Thyroid gland (tissue), 4 donors: ENCODE results near the gene PIEZO2. TPM values are rescaled to one million over a fixed set of nuclear protein-coding genes. Genes with fewer than 3 reads are reported as not detected.
A peak's percentile ranks its signal among the peaks of the same experiment; 100 is the strongest.

Experiments
- DNase-seq, 2 donors: peaks; one replicate each; pipeline ENCODE4 v3.0.0-alpha.2; 2019
- H3K27ac ChIP-seq, 3 donors: fragments of 200-600 bp; sonication (generic); 1 replicate in 2 of 3; 2 replicates in 1 of 3; pipeline ENCODE4 v1.5.1; 2016 to 2019; ENCODE audit warnings: mild to moderate bottlenecking in 1 of 3, moderate library complexity in 1 of 3
- H3K27me3 ChIP-seq: fragments of 200-600 bp; sonication (generic); one replicate; pipeline ENCODE4 v1.5.1; 2019
- H3K36me3 ChIP-seq, 2 donors: fragments of 200-600 bp; sonication (generic); one replicate each; pipeline ENCODE4 v1.5.1; 2016 to 2019
- H3K4me1 ChIP-seq, 2 donors: fragments of 200-600 bp; sonication (generic); one replicate each; pipeline ENCODE4 v1.5.1; 2017 to 2019
- H3K4me3 ChIP-seq, 3 donors: fragments of 200-600 bp; sonication (generic); replicated peaks in 1 of 3; 1 replicate in 2 of 3; 2 replicates in 1 of 3; pipeline ENCODE4 v1.5.1; 2016; ENCODE audit warnings: mild to moderate bottlenecking in 1 of 3
- H3K9me3 ChIP-seq: fragments of 200-600 bp; sonication (generic); one replicate; pipeline ENCODE4 v1.5.1; 2017
- POLR2A ChIP-seq, 2 donors: fragments of 450-650 bp; IDR thresholded peaks; one replicate each; pipeline ENCODE4 v1.6.1; 2017; ENCODE audit warnings: antibody characterized with exemption in 2 of 2, mild to moderate bottlenecking in 2 of 2, moderate library complexity in 1 of 2
- WGBS, 2 donors: methylation state at CpG; one replicate each; pipeline ENCODE4 v1.1.5; 2017; 5-methylcytosine and 5-hydroxymethylcytosine counted together
- intact Hi-C: fragments of 100-400 bp; cut with DNase I; formaldehyde crosslinking; loops from one replicate; pipeline ENCODE4 v1.15.1; 2023
- total RNA-seq, 4 donors: library from RNA; depleted of rRNA; stranded (reverse); fragments of >200 nt; gene quantifications; one replicate each; pipeline ENCODE4 v1.2.3, GENCODE V29; 2016
- TF ChIP-seq, protein P1 (sequence below), 6 experiments: fragments of 200-600 bp in 3 of 6; fragments of 450-650 bp in 3 of 6; sonication (generic) in 3 of 6; IDR thresholded peaks; one replicate each; pipeline ENCODE4 v1.5.1; 2016 to 2019; ENCODE audit warnings: antibody characterized with exemption in 6 of 6, mild to moderate bottlenecking in 2 of 6, inconsistent platforms in 1 of 6, moderate library complexity in 1 of 6

PIEZO2 gene
- total RNA-seq, 4 donors from 2014 or later = 5.0 to 13.8 (median 6.1) TPM

DNA sequence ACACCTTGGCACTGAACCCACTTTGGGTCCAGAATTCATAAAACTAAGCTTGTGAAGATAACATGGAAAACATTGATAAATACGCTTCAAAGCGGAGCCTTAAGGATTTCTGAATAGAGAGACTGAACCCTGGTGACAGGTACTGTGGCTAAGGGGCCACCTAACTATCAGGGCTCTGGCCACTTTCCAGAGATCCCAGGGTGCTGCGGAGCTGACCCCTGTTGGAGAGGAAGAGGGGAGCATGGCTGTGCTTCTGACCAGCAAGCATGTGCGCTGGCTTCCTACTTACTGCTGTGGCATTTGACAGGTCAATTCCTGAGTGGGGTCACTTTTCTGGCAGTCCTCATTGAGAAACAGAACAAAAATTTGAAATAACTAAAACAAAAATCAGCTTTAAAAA is 395.2 kb downstream of the PIEZO2 start:
- 94 to 96% methylated on average over 4 of the region's 4 CpGs for WGBS, 2 donors
- H3K9me3 ChIP-seq = no peaks in the 10 kb centered on the region
- no peaks in the 10 kb centered on the region for H3K27me3 ChIP-seq
- no peaks in the 10 kb centered on the region for H3K36me3 ChIP-seq
- peaks cover 4 to 5% of the 10 kb centered on the region in 2 donors for H3K4me1 ChIP-seq
- no peak overlapping the region for H3K4me3 ChIP-seq
- H3K27ac ChIP-seq = no peak overlapping the region
- intact Hi-C loops = no loop called here
- TF ChIP-seq, protein P1, sequence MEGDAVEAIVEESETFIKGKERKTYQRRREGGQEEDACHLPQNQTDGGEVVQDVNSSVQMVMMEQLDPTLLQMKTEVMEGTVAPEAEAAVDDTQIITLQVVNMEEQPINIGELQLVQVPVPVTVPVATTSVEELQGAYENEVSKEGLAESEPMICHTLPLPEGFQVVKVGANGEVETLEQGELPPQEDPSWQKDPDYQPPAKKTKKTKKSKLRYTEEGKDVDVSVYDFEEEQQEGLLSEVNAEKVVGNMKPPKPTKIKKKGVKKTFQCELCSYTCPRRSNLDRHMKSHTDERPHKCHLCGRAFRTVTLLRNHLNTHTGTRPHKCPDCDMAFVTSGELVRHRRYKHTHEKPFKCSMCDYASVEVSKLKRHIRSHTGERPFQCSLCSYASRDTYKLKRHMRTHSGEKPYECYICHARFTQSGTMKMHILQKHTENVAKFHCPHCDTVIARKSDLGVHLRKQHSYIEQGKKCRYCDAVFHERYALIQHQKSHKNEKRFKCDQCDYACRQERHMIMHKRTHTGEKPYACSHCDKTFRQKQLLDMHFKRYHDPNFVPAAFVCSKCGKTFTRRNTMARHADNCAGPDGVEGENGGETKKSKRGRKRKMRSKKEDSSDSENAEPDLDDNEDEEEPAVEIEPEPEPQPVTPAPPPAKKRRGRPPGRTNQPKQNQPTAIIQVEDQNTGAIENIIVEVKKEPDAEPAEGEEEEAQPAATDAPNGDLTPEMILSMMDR (IDR thresholded peaks at IDR 0.05) = no peak
- no peak for TF ChIP-seq POLR2A (IDR thresholded peaks at IDR 0.05)
- no peak for DNase-seq

DNA sequence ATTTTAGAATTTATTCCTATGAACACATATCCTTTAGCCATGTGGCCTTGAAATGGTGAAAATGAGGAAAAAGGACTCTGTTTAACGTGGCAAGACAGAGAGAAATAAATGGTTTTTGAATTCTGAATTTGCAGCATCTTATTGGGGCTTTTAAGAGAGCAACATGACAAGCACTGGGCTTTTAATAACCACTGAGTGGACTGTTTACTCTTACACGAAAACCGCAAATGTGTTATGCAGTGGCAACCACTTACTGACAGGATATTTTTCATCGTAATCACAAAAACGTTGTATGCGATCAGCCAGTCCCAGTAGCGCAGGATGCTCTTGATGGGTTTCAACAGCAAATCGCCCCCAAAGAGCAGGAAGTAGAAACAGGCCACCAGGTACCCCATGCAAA is 397.0 kb downstream of the PIEZO2 start:
- Histone ChIP-seq H3K27ac (no peak overlapping the region), H3K9me3 (no peaks in the 10 kb centered on the region), H3K4me1 (peaks cover 6 to 16% of the 10 kb centered on the region in 2 donors), H3K27me3 (no peaks in the 10 kb centered on the region), H3K4me3 (no peak overlapping the region), H3K36me3 (no peaks in the 10 kb centered on the region)
- TF ChIP-seq, protein P1 (IDR thresholded peaks at IDR 0.05) = no peak
- no peak for TF ChIP-seq POLR2A (IDR thresholded peaks at IDR 0.05)
- 86 to 89% methylated on average over 8 of the region's 8 CpGs for WGBS, 2 donors
- DNase-seq = no peak
- intact Hi-C loops = no loop called here

DNA sequence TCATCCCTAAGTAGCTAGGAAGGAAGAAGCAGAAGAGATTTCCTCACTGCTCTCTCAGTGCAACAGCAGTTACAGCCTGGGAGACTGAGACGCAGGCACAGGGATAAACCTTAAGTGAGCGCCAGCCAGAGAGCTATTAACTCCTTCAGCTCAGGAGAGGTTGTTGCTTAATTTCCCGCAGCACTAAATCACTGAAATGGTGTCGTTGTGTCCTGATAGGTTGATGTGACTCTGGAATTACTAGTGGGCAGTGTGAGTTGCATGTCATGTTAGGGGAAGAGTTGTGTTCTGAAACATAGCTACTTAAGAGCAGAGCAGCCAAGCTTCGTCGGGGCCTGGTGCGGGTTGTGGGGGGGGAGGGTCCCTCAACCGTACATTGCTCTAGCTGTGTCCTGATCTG is 397.7 kb downstream of the PIEZO2 start:
- TF ChIP-seq, protein P1 (IDR thresholded peaks at IDR 0.05) = no peak
- no peak for TF ChIP-seq POLR2A (IDR thresholded peaks at IDR 0.05)
- intact Hi-C loops = no loop called here
- no peak for DNase-seq
- Histone ChIP-seq H3K36me3 (no peaks in the 10 kb centered on the region), H3K27me3 (no peaks in the 10 kb centered on the region), H3K4me3 (no peak overlapping the region), H3K4me1 (peaks cover 6 to 16% of the 10 kb centered on the region in 2 donors), H3K9me3 (no peaks in the 10 kb centered on the region), H3K27ac (no peak overlapping the region)
- WGBS, 2 donors = 73 to 81% methylated on average over 8 of the region's 8 CpGs

DNA sequence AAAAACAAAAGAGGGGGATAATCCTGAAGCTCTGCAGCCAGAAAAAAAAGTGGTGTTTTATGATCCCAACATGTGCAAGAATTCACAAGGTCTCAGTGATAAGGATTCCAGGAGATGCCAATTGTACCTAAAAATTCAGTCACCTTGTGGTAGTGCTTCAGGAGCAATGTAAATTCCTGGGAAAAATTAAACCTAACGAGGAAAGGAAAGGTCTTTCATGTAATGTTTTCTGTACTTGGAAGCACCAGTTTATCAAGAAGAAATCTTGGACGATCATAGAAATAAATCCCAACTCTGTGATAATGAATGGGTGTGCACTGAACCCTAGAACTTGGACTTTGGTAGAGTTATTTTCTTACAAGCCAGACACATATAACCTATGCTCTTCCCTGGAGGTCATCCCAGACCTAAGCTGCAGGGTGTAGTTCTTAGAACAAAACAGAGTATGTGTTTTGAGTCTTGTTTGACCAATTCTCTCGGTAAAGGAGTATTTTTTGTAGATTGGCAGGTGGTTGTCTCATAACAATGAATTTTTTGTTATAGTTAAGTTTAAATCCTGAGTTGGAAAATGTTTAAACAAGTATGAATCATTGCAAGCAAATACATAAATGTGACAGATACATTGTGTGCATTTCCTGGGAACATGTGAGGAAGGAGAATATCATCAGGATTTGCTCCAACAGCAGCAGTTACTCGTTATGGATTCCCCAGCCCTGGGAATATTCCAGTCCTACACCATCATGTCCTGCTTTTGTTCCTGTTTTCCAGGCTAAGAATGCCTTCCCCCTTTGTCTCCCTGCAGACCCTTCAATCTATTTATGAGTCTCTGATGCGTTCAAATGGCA is 399.0 kb downstream of the PIEZO2 start:
- Histone ChIP-seq H3K36me3 (no peaks in the 10 kb centered on the region), H3K27ac (no peak overlapping the region), H3K27me3 (no peaks in the 10 kb centered on the region), H3K4me1 (peaks cover 6 to 16% of the 10 kb centered on the region in 2 donors), H3K4me3 (no peak overlapping the region), H3K9me3 (no peaks in the 10 kb centered on the region)
- intact Hi-C loops = no loop called here
- DNase-seq = no peak
- 73 to 77% methylated on average over 5 of the region's 5 CpGs for WGBS, 2 donors
- TF ChIP-seq, protein P1 (IDR thresholded peaks at IDR 0.05) = no peak
- no peak for TF ChIP-seq POLR2A (IDR thresholded peaks at IDR 0.05)

DNA sequence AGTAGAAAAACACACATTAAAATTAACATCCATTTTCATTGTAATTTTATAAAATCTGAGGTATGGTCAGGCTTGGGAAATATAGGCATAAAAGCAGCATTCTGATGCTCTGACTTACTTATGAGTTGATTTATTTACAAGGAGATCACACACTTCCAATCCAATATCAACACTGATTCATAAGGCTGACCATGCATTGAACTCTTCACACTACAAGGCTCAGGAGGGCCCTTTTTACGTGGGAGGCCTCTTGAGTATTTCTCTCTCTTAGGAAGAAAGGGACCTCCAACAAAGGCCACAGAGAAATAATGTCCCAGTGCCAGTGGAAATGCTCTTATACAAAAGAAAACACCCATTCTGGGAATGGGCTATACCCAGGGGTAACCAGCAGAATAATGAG is 400.7 kb downstream of the PIEZO2 start:
- peak; percentile 46 to 60 for DNase-seq
- H3K9me3 ChIP-seq = no peaks in the 10 kb centered on the region
- H3K4me1 ChIP-seq = peaks cover 6 to 16% of the 10 kb centered on the region in 2 donors
- no peaks in the 10 kb centered on the region for H3K27me3 ChIP-seq
- 11 to 33% methylated on average over 1 of the region's 1 CpG for WGBS, 2 donors
- intact Hi-C loops = no loop called here
- H3K36me3 ChIP-seq = no peaks in the 10 kb centered on the region
- H3K27ac ChIP-seq = peak overlapping the region in 1 of 3 donors; percentile 22
- TF ChIP-seq, protein P1 (IDR thresholded peaks at IDR 0.05) = no peak
- no peak for TF ChIP-seq POLR2A (IDR thresholded peaks at IDR 0.05)
- no peak overlapping the region for H3K4me3 ChIP-seq
